ENCODE results near the gene CDH4. TPM values are rescaled to one million over a fixed set of nuclear protein-coding genes. Genes with fewer than 3 reads are reported as not detected.

CDH4 gene
- total RNA-seq, 1 experiment from 2014 or later = not detected

- no peaks in the 10 kb centered on the region for H4K20me1 ChIP-seq (ENCODE audit: insufficient read depth)
- POLR2A ChIA-PET (ENCODE audit: unreplicated experiment) = no interaction called here
- intact Hi-C loops (cut with micrococcal nuclease; ENCODE audit: unreplicated experiment) = no loop called here
- no peak overlapping the region for H2AFZ ChIP-seq
- no peaks in the 10 kb centered on the region for H3K36me3 ChIP-seq (ENCODE audit: low read depth)
- no peak for DNase-seq
- H3K4me1 ChIP-seq (replicated peaks; ENCODE audit: insufficient read depth) = no peaks in the 10 kb centered on the region
- H3K9me2 ChIP-seq (ENCODE audit: insufficient read depth) = no peaks in the 10 kb centered on the region
- no peaks in the 10 kb centered on the region; the same call in 1 of the 2 replicates for H3K9me3 ChIP-seq (ENCODE audit: insufficient read depth, low read depth)
- H3K4me3 ChIP-seq = no peak overlapping the region
- H3K27ac ChIP-seq = no peak overlapping the region
- TF ChIP-seq EZH2 (IDR thresholded peaks at IDR 0.05; ENCODE audit: low read depth) (no peak), CTCF (conservative IDR thresholded peaks at IDR 0.05) (no peak)
- no peaks in the 10 kb centered on the region for H3F3A ChIP-seq (ENCODE audit: insufficient read depth, low read depth)
- H3K4me2 ChIP-seq = no peak overlapping the region
- CTCF ChIA-PET = no interaction called here
- H3K79me2 ChIP-seq (ENCODE audit: low read depth) = no peaks in the 10 kb centered on the region
- peaks cover 78% of the 10 kb centered on the region for H3K27me3 ChIP-seq (ENCODE audit: insufficient read depth, low read depth)
- BruUV-seq (replicated peaks) = no TSS peak
Observed at GRCh38 chr20:61746781-61747180, 494.7 kb downstream of the CDH4 start.

- Histone ChIP-seq H2AFZ (no peak overlapping the region), H4K20me1 (ENCODE audit: insufficient read depth) (no peaks in the 10 kb centered on the region), H3K27me3 (ENCODE audit: insufficient read depth, low read depth) (peaks cover 78% of the 10 kb centered on the region), H3K9me3 (ENCODE audit: insufficient read depth, low read depth) (no peaks in the 10 kb centered on the region; the same call in 1 of the 2 replicates), H3F3A (ENCODE audit: insufficient read depth, low read depth) (no peaks in the 10 kb centered on the region), H3K4me2 (no peak overlapping the region), H3K4me3 (no peak overlapping the region), H3K27ac (no peak overlapping the region), H3K4me1 (replicated peaks; ENCODE audit: insufficient read depth) (no peaks in the 10 kb centered on the region), H3K9me2 (ENCODE audit: insufficient read depth) (no peaks in the 10 kb centered on the region), H3K36me3 (ENCODE audit: low read depth) (no peaks in the 10 kb centered on the region), H3K79me2 (ENCODE audit: low read depth) (no peaks in the 10 kb centered on the region)
- intact Hi-C loops (cut with micrococcal nuclease; ENCODE audit: unreplicated experiment) = no loop called here
- ChIA-PET CTCF (no interaction called here), POLR2A (ENCODE audit: unreplicated experiment) (no interaction called here)
- BruUV-seq (replicated peaks) = no TSS peak
- DNase-seq = no peak
- no peak for TF ChIP-seq CTCF (conservative IDR thresholded peaks at IDR 0.05)
- no peak for TF ChIP-seq EZH2 (IDR thresholded peaks at IDR 0.05; ENCODE audit: low read depth)
Observed at GRCh38 chr20:61748376-61748775, 496.3 kb downstream of the CDH4 start.

GRCh38 chr20:61749406-61750075, 497.5 kb downstream of the CDH4 start:
- Histone ChIP-seq H2AFZ (no peak overlapping the region), H4K20me1 (ENCODE audit: insufficient read depth) (no peaks in the 10 kb centered on the region), H3K4me3 (no peak overlapping the region), H3K36me3 (ENCODE audit: low read depth) (no peaks in the 10 kb centered on the region), H3K4me2 (no peak overlapping the region), H3F3A (ENCODE audit: insufficient read depth, low read depth) (no peaks in the 10 kb centered on the region), H3K27me3 (ENCODE audit: insufficient read depth, low read depth) (peaks cover 73% of the 10 kb centered on the region), H3K79me2 (ENCODE audit: low read depth) (no peaks in the 10 kb centered on the region), H3K4me1 (replicated peaks; ENCODE audit: insufficient read depth) (no peaks in the 10 kb centered on the region), H3K9me2 (ENCODE audit: insufficient read depth) (no peaks in the 10 kb centered on the region), H3K9me3 (ENCODE audit: insufficient read depth, low read depth) (no peaks in the 10 kb centered on the region; the same call in 1 of the 2 replicates), H3K27ac (no peak overlapping the region)
- CTCF ChIA-PET = no interaction called here
- POLR2A ChIA-PET (ENCODE audit: unreplicated experiment) = no interaction called here
- TF ChIP-seq CTCF (conservative IDR thresholded peaks at IDR 0.05) (no peak), EZH2 (IDR thresholded peaks at IDR 0.05; ENCODE audit: low read depth) (no peak)
- BruUV-seq (replicated peaks) = no TSS peak
- DNase-seq = no peak
- intact Hi-C loops (cut with micrococcal nuclease; ENCODE audit: unreplicated experiment) = no loop called here
